ENCODE measurements around the gene GALNT5. TPM values are rescaled to one million over a fixed set of nuclear protein-coding genes. Genes with fewer than 3 reads are reported as not detected.

Gene GALNT5
- polyA plus RNA-seq, 1 donor (not counting 4 experiments of a cell fraction or from before 2014, with no cell fraction given), result 8.3 TPM

DNA sequence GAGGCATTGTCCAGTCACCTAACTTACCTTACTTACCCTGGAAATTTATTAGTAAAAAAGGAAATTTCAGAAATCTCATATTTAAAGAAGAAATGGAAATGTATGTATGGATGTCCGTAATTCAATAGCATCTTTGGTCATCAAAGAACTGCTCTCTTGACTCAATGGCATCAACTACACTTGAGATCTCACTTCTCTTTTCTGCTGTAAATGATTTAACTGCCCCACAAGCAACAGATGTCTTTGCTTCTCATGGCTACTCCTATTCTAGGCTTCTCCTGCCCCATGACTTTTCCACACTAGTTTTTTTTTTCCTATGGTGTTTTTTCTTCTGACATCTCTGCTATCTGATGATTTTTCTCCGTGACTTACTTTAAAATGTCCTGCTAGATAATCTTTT, 102.1 kb downstream of the GALNT5 start:
- H3K4me2 ChIP-seq (ENCODE audit: control insufficient read depth, extremely low read depth, insufficient read depth, low read depth, low read length), result no peak overlapping the region
- dilution Hi-C loops (cut with MboI; ENCODE audit: extremely low pct_ligation_motif_present, low sequenced_read_pairs), result no loop called here
- H3K9me3 ChIP-seq (ENCODE audit: control insufficient read depth, low read depth, low read length), result no peaks in the 10 kb centered on the region
- H3K9ac ChIP-seq (ENCODE audit: control insufficient read depth, extremely low read depth, insufficient read depth, low read length), result no peak overlapping the region
- no peak overlapping the region for H3K27ac ChIP-seq (ENCODE audit: control insufficient read depth, insufficient read depth, low read length)
- no peaks in the 10 kb centered on the region for H4K20me1 ChIP-seq (ENCODE audit: control insufficient read depth, extremely low read depth, insufficient read depth, low read length)
- H3K36me3 ChIP-seq (ENCODE audit: control insufficient read depth in 2 of 2, extremely low read depth in 1 of 2, insufficient read depth in 2 of 2, low read length in 2 of 2), result no peaks in the 10 kb centered on the region
- no peaks in the 10 kb centered on the region for H3K9me1 ChIP-seq (ENCODE audit: control insufficient read depth, extremely low read depth, insufficient read depth, low read length)
- DNase-seq (ENCODE audit: low read depth, low spot score), result no peak
- no peaks in the 10 kb centered on the region for H3K79me2 ChIP-seq (ENCODE audit: control insufficient read depth, insufficient read depth, low read length)
- H3K4me3 ChIP-seq (ENCODE audit: control insufficient read depth in 2 of 3, extremely low read depth in 1 of 3, insufficient read depth in 2 of 3, low read depth in 1 of 3, low read length in 3 of 3), result no peak overlapping the region
- TF ChIP-seq, protein P1, sequence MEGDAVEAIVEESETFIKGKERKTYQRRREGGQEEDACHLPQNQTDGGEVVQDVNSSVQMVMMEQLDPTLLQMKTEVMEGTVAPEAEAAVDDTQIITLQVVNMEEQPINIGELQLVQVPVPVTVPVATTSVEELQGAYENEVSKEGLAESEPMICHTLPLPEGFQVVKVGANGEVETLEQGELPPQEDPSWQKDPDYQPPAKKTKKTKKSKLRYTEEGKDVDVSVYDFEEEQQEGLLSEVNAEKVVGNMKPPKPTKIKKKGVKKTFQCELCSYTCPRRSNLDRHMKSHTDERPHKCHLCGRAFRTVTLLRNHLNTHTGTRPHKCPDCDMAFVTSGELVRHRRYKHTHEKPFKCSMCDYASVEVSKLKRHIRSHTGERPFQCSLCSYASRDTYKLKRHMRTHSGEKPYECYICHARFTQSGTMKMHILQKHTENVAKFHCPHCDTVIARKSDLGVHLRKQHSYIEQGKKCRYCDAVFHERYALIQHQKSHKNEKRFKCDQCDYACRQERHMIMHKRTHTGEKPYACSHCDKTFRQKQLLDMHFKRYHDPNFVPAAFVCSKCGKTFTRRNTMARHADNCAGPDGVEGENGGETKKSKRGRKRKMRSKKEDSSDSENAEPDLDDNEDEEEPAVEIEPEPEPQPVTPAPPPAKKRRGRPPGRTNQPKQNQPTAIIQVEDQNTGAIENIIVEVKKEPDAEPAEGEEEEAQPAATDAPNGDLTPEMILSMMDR (optimal IDR thresholded peaks at IDR 0.05 in 1 of 3, IDR thresholded peaks at IDR 0.05 in 1 of 3, conservative IDR thresholded peaks at IDR 0.05 in 1 of 3; ENCODE audit: extremely low read depth in 1 of 3, insufficient read depth in 2 of 3, low read length in 3 of 3), result no peak
- TF ChIP-seq EZH2 (IDR thresholded peaks at IDR 0.05; ENCODE audit: low read length), result no peak
- FAIRE-seq, result no peak
- H2AFZ ChIP-seq (ENCODE audit: control insufficient read depth, low read length), result no peak overlapping the region
- no peaks in the 10 kb centered on the region for H3K27me3 ChIP-seq (ENCODE audit: control insufficient read depth, extremely low read depth, insufficient read depth, low read length)
- peaks cover 3% of the 10 kb centered on the region for H3K4me1 ChIP-seq (ENCODE audit: control insufficient read depth, extremely low read depth, insufficient read depth, low read length)

DNA sequence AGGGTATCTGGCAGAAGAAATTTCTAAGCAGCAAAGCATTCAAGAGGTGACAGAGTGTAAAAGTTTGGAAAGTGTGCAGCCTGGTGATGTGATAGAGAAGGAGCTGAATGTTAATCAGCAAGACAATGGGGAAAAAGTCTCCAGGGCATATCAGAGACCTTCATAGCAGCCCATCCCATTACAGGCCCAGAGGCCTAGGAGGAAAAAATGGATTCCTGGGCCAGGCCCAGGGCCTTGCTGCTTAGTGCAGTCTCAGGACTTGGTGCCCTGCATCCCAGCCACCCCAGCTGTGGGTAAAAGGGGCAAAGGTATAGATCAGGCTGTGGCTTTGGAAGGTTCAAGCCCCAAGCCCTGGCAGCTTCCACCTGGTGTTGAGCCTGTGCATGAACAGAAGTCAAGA, 104.0 kb downstream of the GALNT5 start:
- TF ChIP-seq, protein P1 (optimal IDR thresholded peaks at IDR 0.05 in 1 of 3, IDR thresholded peaks at IDR 0.05 in 1 of 3, conservative IDR thresholded peaks at IDR 0.05 in 1 of 3; ENCODE audit: extremely low read depth in 1 of 3, insufficient read depth in 2 of 3, low read length in 3 of 3), result no peak
- no peak for TF ChIP-seq EZH2 (IDR thresholded peaks at IDR 0.05; ENCODE audit: low read length)
- Histone ChIP-seq H3K4me1 (ENCODE audit: control insufficient read depth, extremely low read depth, insufficient read depth, low read length) (no peaks in the 10 kb centered on the region), H2AFZ (ENCODE audit: control insufficient read depth, low read length) (no peak overlapping the region), H3K4me3 (ENCODE audit: control insufficient read depth in 2 of 3, extremely low read depth in 1 of 3, insufficient read depth in 2 of 3, low read depth in 1 of 3, low read length in 3 of 3) (no peak overlapping the region), H3K9me3 (ENCODE audit: control insufficient read depth, low read depth, low read length) (no peaks in the 10 kb centered on the region), H3K9ac (ENCODE audit: control insufficient read depth, extremely low read depth, insufficient read depth, low read length) (no peak overlapping the region), H4K20me1 (ENCODE audit: control insufficient read depth, extremely low read depth, insufficient read depth, low read length) (no peaks in the 10 kb centered on the region), H3K79me2 (ENCODE audit: control insufficient read depth, insufficient read depth, low read length) (no peaks in the 10 kb centered on the region), H3K4me2 (ENCODE audit: control insufficient read depth, extremely low read depth, insufficient read depth, low read depth, low read length) (no peak overlapping the region), H3K9me1 (ENCODE audit: control insufficient read depth, extremely low read depth, insufficient read depth, low read length) (no peaks in the 10 kb centered on the region), H3K27ac (ENCODE audit: control insufficient read depth, insufficient read depth, low read length) (no peak overlapping the region), H3K36me3 (ENCODE audit: control insufficient read depth in 2 of 2, extremely low read depth in 1 of 2, insufficient read depth in 2 of 2, low read length in 2 of 2) (no peaks in the 10 kb centered on the region), H3K27me3 (ENCODE audit: control insufficient read depth, extremely low read depth, insufficient read depth, low read length) (no peaks in the 10 kb centered on the region)
- no peak for DNase-seq (ENCODE audit: low read depth, low spot score)
- no peak for FAIRE-seq
- dilution Hi-C loops (cut with MboI; ENCODE audit: extremely low pct_ligation_motif_present, low sequenced_read_pairs), result no loop called here
